ENCODE data around the gene ENPP7. TPM values are rescaled to one million over a fixed set of nuclear protein-coding genes. Genes with fewer than 3 reads are reported as not detected.

ENPP7 gene
- total RNA-seq, 4 donors from 2014 or later = not detected

DNA sequence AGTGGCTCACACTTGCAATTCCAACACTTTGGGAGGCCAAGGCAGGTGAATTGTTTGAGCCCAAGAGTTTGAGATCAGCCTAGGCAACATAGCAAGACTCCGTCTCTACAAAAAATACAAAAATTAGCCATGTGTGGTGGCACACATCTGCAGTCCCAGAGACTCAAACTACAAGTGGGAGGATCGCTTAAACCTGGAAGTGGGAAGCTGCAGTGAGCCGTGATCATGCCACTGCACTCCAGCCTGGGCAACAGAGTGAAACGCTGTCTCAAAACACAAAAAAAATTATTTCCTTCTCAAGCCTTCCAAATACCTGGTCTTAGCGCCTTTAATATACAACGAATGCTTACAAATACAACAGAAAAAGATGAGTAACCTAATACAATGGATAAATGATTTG, 27.5 kb downstream of the ENPP7 start:
- TF ChIP-seq POLR2A (IDR thresholded peaks at IDR 0.05) (no peak), EP300 (IDR thresholded peaks at IDR 0.05) (no peak)
- TF ChIP-seq, protein P1, sequence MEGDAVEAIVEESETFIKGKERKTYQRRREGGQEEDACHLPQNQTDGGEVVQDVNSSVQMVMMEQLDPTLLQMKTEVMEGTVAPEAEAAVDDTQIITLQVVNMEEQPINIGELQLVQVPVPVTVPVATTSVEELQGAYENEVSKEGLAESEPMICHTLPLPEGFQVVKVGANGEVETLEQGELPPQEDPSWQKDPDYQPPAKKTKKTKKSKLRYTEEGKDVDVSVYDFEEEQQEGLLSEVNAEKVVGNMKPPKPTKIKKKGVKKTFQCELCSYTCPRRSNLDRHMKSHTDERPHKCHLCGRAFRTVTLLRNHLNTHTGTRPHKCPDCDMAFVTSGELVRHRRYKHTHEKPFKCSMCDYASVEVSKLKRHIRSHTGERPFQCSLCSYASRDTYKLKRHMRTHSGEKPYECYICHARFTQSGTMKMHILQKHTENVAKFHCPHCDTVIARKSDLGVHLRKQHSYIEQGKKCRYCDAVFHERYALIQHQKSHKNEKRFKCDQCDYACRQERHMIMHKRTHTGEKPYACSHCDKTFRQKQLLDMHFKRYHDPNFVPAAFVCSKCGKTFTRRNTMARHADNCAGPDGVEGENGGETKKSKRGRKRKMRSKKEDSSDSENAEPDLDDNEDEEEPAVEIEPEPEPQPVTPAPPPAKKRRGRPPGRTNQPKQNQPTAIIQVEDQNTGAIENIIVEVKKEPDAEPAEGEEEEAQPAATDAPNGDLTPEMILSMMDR (IDR thresholded peaks at IDR 0.05) = no peak
- no peaks in the 10 kb centered on the region for H3K9me3 ChIP-seq
- no peak overlapping the region for H3K27ac ChIP-seq
- no peak overlapping the region for H3K4me3 ChIP-seq
- DNase-seq (ENCODE audit: low spot score in 2 of 2) = no peak
- no peaks in the 10 kb centered on the region for H3K36me3 ChIP-seq
- H3K27me3 ChIP-seq = peaks cover 0 to 36% of the 10 kb centered on the region in 2 donors
- H3K4me1 ChIP-seq = no peaks in the 10 kb centered on the region
- 93 to 94% methylated on average over 6 of the region's 6 CpGs for WGBS, 2 donors

DNA sequence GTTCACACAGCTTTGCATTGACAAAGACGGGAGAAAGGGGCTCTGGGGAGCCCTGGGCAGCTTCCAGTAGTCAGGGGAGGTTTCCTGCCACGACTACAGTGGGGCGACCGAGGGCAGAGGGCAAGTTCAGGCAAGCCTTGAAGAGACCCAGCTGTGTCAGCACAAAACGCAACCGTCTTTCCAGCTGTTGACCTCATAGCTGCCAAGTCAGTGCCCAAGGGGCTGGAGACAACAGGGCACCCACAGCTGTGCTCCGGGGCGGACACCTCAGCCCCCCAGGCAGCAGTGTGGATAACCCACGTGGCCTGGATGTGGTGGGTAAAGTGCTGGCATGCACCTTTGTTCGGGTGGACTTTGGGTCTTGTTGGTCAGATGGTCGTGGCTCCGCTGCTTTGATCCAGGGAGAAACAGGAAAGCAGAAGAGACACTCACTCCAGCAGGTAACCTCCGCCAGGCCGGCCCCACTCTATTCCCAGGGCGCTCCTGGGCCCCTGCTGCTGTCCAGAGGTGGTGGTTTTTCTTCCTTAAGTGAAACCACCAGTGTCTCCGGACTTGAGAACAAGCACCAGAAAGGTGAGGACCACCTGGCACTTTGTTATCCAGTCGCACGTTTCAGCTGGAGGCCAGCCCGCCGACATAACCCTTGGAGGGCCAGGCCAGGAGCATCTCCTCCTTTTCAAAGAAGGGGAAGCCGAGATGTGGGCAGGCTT, 29.6 kb downstream of the ENPP7 start:
- no peak for DNase-seq (ENCODE audit: low spot score in 2 of 2)
- TF ChIP-seq POLR2A (IDR thresholded peaks at IDR 0.05) = no peak
- no peak for TF ChIP-seq EP300 (IDR thresholded peaks at IDR 0.05)
- TF ChIP-seq, protein P1 (IDR thresholded peaks at IDR 0.05) = no peak
- 70 to 74% methylated on average over 20 of the region's 21 CpGs for WGBS, 2 donors
- Histone ChIP-seq H3K4me3 (no peak overlapping the region), H3K36me3 (no peaks in the 10 kb centered on the region), H3K9me3 (no peaks in the 10 kb centered on the region), H3K27me3 (peaks cover 0 to 25% of the 10 kb centered on the region in 2 donors), H3K4me1 (no peaks in the 10 kb centered on the region), H3K27ac (no peak overlapping the region)

DNA sequence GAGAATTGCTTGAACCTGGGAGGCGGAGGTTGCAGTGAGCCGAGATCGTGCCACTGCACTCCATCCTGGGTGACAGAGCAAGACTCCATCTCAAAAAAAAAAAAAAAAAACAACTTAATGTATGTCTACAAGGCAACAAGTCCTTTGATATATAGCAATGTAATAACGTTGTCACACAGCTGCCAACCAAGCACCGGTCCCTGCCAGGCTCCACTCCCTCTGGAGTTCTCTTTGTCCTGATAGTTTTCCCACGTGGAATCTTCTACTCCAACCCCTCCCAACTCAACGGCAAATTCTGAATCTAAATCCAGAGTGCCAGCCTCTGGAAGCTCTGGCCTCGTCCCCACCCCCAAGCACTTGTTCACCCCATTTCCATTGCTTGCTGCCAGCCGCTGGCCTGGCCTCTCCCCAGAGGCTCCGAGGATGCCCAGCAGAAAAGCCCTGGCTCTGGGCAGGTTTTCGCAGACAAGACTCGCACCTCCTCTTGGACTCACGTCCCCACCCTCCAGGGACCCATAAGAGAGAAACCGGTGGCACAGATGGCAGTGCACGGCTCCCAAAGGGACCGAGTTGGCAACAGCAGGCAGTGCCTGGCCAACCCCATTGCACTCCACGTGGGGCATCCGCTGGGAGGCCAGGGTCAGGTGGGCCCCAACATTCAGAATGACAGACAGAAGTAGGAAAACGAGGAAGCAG, 31.3 kb downstream of the ENPP7 start:
- Histone ChIP-seq H3K4me3 (no peak overlapping the region), H3K9me3 (no peaks in the 10 kb centered on the region), H3K36me3 (no peaks in the 10 kb centered on the region), H3K27ac (no peak overlapping the region), H3K4me1 (no peaks in the 10 kb centered on the region), H3K27me3 (peaks cover 0 to 19% of the 10 kb centered on the region in 2 donors)
- no peak for DNase-seq (ENCODE audit: low spot score in 2 of 2)
- TF ChIP-seq POLR2A (IDR thresholded peaks at IDR 0.05) = no peak
- TF ChIP-seq, protein P1 (IDR thresholded peaks at IDR 0.05) = no peak
- no peak for TF ChIP-seq EP300 (IDR thresholded peaks at IDR 0.05)
- WGBS, 2 donors = 80 to 83% methylated on average over 19 of the region's 19 CpGs

DNA sequence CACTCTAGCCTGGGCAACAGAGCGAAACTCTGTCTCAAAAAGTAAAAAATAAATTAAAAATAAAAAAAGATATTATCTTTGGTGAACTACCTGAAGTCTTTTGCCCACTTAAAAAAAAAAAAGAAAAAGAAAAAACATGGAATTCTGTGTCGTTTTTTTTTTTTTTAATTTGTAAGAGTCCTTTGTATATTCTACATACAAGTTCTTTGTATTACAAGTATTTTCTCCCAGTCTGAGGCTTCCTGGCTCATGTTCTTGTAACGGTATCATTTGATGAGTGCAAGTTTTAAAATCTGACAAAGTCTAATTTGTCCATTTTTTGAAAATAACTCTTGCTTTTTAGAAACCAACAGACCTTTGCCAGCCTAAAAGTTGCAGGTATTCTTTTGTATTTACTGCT, 35.0 kb downstream of the ENPP7 start:
- WGBS, 2 donors = 56 to 60% methylated on average over 3 of the region's 3 CpGs
- H3K4me3 ChIP-seq = no peak overlapping the region

More for the DNA sequence above, 35.0 kb downstream of the ENPP7 start:
- peaks cover 0 to 13% of the 10 kb centered on the region in 2 donors for H3K27me3 ChIP-seq
- no peaks in the 10 kb centered on the region for H3K4me1 ChIP-seq
- H3K9me3 ChIP-seq = no peaks in the 10 kb centered on the region
- no peak for DNase-seq (ENCODE audit: low spot score in 2 of 2)
- H3K36me3 ChIP-seq = no peaks in the 10 kb centered on the region
- TF ChIP-seq POLR2A (IDR thresholded peaks at IDR 0.05) (no peak), EP300 (IDR thresholded peaks at IDR 0.05) (no peak)
- TF ChIP-seq, protein P1 (IDR thresholded peaks at IDR 0.05) = no peak
- H3K27ac ChIP-seq = no peak overlapping the region
